ENCODE measurements around the gene WT1. TPM values are rescaled to one million over a fixed set of nuclear protein-coding genes. Genes with fewer than 3 reads are reported as not detected.

The WT1 gene
- total RNA-seq, 1 donor from 2014 or later, result 1.2 TPM

GRCh38 chr11:32353884-32354283, 81.5 kb downstream of the WT1 start:
- intact Hi-C loops (cut with DNase I), result no loop called here
- Histone ChIP-seq H3K27ac (no peak overlapping the region), H3K4me1 (no peaks in the 10 kb centered on the region), H3K36me3 (no peaks in the 10 kb centered on the region), H3K9me3 (no peaks in the 10 kb centered on the region), H3K27me3 (ENCODE audit: low read depth) (no peaks in the 10 kb centered on the region), H3K4me3 (no peak overlapping the region)
- no peak for DNase-seq
- TF ChIP-seq CTCF (IDR thresholded peaks at IDR 0.05), result no peak
- ATAC-seq, result peak in 1 of 2 donors; percentile 29

- H3K9me3 ChIP-seq, result no peaks in the 10 kb centered on the region
- no peak overlapping the region for H3K27ac ChIP-seq
- H3K36me3 ChIP-seq, result no peaks in the 10 kb centered on the region
- no peaks in the 10 kb centered on the region for H3K27me3 ChIP-seq (ENCODE audit: low read depth)
- H3K4me1 ChIP-seq, result no peaks in the 10 kb centered on the region
- no peak for TF ChIP-seq CTCF (IDR thresholded peaks at IDR 0.05)
- intact Hi-C loops (cut with DNase I), result no loop called here
- DNase-seq, result no peak
- no peak overlapping the region for H3K4me3 ChIP-seq
- ATAC-seq, result no peak
These were observed 86.8 kb downstream of the WT1 start for GRCh38 chr11:32348502-32348901.

GRCh38 chr11:32344946-32345345, 90.4 kb downstream of the WT1 start:
- H3K4me1 ChIP-seq, result no peaks in the 10 kb centered on the region
- no peak for DNase-seq
- H3K4me3 ChIP-seq, result no peak overlapping the region
- no peaks in the 10 kb centered on the region for H3K27me3 ChIP-seq (ENCODE audit: low read depth)
- no peak for ATAC-seq
- H3K9me3 ChIP-seq, result no peaks in the 10 kb centered on the region
- TF ChIP-seq CTCF (IDR thresholded peaks at IDR 0.05), result no peak
- intact Hi-C loops (cut with DNase I), result no loop called here
- H3K27ac ChIP-seq, result no peak overlapping the region
- H3K36me3 ChIP-seq, result no peaks in the 10 kb centered on the region

- no peaks in the 10 kb centered on the region for H3K4me1 ChIP-seq
- ATAC-seq (no peak), DNase-seq (no peak)
- H3K36me3 ChIP-seq, result no peaks in the 10 kb centered on the region
- no peak for TF ChIP-seq CTCF (IDR thresholded peaks at IDR 0.05)
- H3K9me3 ChIP-seq, result no peaks in the 10 kb centered on the region
- no peak overlapping the region for H3K27ac ChIP-seq
- H3K27me3 ChIP-seq (ENCODE audit: low read depth), result no peaks in the 10 kb centered on the region
- intact Hi-C loops (cut with DNase I), result no loop called here
- H3K4me3 ChIP-seq, result no peak overlapping the region
These were observed 91.9 kb downstream of the WT1 start for GRCh38 chr11:32343325-32344008.

GRCh38 chr11:32341620-32342613, 93.4 kb downstream of the WT1 start:
- peaks cover 7% of the 10 kb centered on the region for H3K27me3 ChIP-seq (ENCODE audit: low read depth)
- H3K9me3 ChIP-seq, result no peaks in the 10 kb centered on the region
- no peaks in the 10 kb centered on the region for H3K36me3 ChIP-seq
- H3K4me3 ChIP-seq, result no peak overlapping the region
- ATAC-seq, result peak in 1 of 2 donors; percentile 35
- intact Hi-C loops (cut with DNase I), result no loop called here
- no peak for TF ChIP-seq CTCF (IDR thresholded peaks at IDR 0.05)
- DNase-seq, result no peak
- H3K4me1 ChIP-seq, result no peaks in the 10 kb centered on the region
- H3K27ac ChIP-seq, result no peak overlapping the region

Data from lower lobe of right lung (tissue), 2 donors.